OCI-LY3 (cell line): ENCODE data around the gene IL11.

Experiments used
- EZH2phosphoT487 ChIP-seq: fragments of 200-600 bp; shearing (Covaris generic); IDR thresholded peaks from 2 replicates; pipeline ENCODE4 v1.6.1; 2018; ENCODE audit warnings: antibody characterized with exemption, mixed run types, low read depth
- TF ChIP-seq, protein P1 (sequence below): fragments of 200-600, 300-600 bp; sonication (generic); IDR thresholded peaks from 2 replicates; pipeline ENCODE4 v1.5.1; 2014; ENCODE audit warnings: antibody characterized with exemption, low read length, low read depth

GRCh38 chr19:55400281-55401087 is 30.2 kb upstream of the IL11 start:
- TF ChIP-seq, protein P1, sequence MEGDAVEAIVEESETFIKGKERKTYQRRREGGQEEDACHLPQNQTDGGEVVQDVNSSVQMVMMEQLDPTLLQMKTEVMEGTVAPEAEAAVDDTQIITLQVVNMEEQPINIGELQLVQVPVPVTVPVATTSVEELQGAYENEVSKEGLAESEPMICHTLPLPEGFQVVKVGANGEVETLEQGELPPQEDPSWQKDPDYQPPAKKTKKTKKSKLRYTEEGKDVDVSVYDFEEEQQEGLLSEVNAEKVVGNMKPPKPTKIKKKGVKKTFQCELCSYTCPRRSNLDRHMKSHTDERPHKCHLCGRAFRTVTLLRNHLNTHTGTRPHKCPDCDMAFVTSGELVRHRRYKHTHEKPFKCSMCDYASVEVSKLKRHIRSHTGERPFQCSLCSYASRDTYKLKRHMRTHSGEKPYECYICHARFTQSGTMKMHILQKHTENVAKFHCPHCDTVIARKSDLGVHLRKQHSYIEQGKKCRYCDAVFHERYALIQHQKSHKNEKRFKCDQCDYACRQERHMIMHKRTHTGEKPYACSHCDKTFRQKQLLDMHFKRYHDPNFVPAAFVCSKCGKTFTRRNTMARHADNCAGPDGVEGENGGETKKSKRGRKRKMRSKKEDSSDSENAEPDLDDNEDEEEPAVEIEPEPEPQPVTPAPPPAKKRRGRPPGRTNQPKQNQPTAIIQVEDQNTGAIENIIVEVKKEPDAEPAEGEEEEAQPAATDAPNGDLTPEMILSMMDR = no peak
- no peak for TF ChIP-seq EZH2phosphoT487
